ENCODE results near the gene RTP5. TPM values are rescaled to one million over a fixed set of nuclear protein-coding genes. Genes with fewer than 3 reads are reported as not detected.
"Not testable (repeated sequence)": the region's sequence is repeated elsewhere in the genome, so short reads cannot be mapped to it uniquely, and the experiment has no call there.

RTP5 gene
- under 1 TPM in 1 of 3 donors, not detected in 2; 0.10 TPM for polyA plus RNA-seq

DNA sequence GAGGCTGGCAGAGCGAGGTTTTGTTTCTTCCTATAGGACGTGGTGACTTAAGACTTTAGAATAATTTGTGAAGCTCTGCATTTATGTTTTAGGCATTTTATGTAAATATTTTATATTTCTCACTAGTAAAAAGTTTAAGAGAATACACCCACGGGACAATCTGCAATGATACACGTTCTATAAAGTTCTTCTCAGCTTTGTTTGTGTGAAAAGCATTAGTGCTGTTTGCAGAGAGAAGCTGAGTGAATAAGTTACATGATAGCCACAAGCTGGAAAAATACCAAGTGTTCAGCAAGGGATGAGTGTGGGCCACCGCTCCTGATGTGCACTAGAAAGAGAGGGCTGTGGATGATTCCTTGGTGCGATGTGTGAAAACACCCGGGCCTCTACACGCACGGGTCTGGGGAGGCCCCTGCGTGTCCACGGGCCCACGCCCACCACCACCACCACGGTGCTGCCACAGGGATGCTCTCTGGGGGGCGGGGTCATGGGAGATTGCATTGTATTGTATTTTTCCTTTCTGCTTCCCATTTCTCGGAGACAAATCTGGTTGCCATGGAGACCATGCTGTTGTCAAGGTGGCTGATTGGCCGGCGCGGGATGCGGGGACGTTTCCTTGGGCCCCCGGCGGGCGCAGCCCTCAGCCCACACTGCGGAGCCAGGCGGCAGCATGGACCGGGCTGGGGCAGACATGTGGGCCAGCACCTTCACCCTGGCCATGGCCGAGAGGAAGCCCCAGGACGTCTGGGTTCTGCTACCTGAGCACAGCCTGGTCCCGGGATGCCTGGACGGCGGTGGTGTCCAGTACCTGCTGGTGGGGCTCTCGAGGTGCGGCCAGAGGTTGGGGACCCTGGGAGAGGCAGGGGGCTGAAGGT is at the start of gene RTP5:
RTP5 (plus strand) TSS at position 643 of the 875 bp plus-strand sequence; CDS start at position 671, 28 bp downstream.
- no peak within 1 kb of the TSS for H3K27ac ChIP-seq (ENCODE audit: low read depth, low read length)
- WGBS, 3 donors = 75 to 81% (median 80%) methylated on average over 29 to 33 of the region's 33 CpGs

DNA sequence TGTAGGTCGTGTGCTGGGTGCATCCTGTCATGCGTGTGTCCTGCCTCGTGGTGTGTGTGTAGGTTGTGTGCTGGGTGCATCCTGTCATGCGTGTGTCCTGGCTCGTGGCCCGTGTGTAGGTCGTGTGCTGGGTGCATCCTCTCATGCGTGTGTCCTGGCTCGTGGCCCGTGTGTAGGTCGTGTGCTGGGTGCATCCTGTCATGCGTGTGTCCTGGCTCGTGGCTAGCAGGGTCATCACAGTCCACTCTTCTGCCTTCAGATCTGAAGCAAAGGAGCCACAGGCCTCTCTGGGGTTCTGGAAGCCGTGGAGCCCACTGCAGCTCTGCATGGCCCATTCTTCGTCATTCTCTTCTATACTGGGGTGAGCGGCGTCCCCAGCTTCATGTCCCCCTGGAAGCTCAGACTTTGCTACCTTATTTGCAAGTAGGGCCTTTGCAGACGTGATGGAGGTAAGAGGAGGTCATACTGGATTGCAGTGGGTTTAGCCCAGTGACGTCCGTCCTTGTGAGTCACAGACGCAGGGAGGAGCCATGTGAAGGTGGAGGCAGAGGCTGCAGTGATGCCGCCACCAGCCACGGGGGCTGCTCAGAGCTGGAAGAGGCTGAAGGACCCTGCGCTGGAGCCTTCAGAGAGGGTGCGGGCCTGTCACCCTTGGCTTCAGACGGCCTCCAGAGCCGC is 49.4 kb upstream of the RTP5 start:
- H3K27ac ChIP-seq (ENCODE audit: low read depth, low read length) = not testable (repeated sequence)
- 85 to 86% (median 85%) methylated on average over 27 of the region's 27 CpGs for WGBS, 3 donors

GRCh38 chr2:241820625-241821384 is 48.7 kb upstream of the RTP5 start:
- H3K27ac ChIP-seq (ENCODE audit: low read depth, low read length) = no peak overlapping the region
- WGBS, 3 donors = 82 to 86% (median 83%) methylated on average over 30 to 31 of the region's 31 CpGs

GRCh38 chr2:241821460-241822263 is 47.9 kb upstream of the RTP5 start:
- WGBS, 3 donors = 53 to 72% (median 53%) methylated on average over 28 of the region's 28 CpGs
- H3K27ac ChIP-seq (ENCODE audit: low read depth, low read length) = no peak overlapping the region

DNA sequence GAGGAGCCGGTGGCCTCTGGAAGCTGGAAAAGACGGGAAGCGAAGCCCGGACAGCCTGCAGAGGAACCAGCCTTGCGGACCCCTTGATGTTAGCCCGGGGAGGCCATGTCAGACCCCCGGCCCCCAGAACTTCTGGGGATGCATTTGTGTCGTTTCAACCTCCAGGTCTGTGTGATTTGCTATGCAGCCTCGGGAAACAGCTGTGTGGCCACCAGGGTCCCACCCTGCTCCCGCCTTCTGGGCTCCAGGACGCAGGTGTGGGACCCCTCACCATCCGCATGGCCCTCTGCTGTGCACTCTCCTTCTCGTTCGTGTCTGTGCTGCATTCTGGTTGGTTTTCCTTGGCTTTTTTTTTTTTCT is 47.3 kb upstream of the RTP5 start:
- 64 to 79% (median 71%) methylated on average over 14 of the region's 14 CpGs for WGBS, 3 donors
- no peak overlapping the region for H3K27ac ChIP-seq (ENCODE audit: low read depth, low read length)

DNA sequence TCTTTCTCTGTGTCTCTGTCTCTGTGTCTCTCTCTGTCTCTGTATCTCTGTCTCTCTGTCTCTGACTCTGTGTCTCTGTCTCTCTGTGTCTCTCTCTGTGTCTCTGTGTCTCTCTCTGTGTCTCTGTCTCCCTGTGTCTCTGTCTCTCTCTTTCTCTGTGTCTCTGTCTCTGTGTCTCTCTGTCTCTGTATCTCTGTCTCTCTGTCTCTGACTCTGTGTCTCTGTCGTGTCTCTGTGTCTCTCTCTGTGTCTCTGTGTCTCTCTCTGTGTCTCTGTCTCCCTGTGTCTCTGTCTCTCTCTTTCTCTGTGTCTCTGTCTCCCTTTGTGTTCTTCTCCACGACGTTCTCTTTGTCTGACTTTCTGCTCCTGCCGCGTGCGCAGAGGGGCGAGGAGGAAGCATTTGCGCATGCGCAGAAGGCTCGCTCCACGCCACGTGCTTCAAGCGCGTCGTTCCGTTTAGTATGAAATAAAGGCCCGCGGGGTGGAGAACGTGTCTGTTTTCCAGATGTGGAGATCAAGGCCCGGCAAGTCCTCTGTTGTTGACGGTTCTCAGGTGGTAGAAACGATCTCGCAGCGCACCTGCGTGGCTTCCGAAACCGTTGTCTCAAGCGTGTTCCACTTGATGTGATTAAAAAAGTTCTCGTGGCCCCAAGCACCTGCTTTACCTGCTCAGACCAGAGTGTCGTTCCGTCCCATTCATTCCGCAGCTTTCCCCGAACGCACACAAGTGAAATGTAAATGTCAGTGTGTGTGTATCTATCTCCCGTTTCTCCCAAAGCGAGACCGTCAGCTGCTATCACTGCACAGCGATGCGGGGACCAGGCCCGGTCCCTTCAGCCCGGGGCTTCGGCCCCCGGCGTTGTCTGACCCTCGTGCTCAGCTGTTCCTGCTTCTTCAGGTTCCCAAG is 45.7 kb upstream of the RTP5 start:
- not testable (repeated sequence) for H3K27ac ChIP-seq (ENCODE audit: low read depth, low read length)
- 82 to 92% (median 90%) methylated on average over 45 of the region's 45 CpGs for WGBS, 3 donors

- no peak overlapping the region for H3K27ac ChIP-seq (ENCODE audit: low read depth, low read length)
- WGBS, 3 donors = 81 to 90% (median 87%) methylated on average over 2 of the region's 2 CpGs
These were observed 42.1 kb upstream of the RTP5 start for GRCh38 chr2:241827394-241827793.

DNA sequence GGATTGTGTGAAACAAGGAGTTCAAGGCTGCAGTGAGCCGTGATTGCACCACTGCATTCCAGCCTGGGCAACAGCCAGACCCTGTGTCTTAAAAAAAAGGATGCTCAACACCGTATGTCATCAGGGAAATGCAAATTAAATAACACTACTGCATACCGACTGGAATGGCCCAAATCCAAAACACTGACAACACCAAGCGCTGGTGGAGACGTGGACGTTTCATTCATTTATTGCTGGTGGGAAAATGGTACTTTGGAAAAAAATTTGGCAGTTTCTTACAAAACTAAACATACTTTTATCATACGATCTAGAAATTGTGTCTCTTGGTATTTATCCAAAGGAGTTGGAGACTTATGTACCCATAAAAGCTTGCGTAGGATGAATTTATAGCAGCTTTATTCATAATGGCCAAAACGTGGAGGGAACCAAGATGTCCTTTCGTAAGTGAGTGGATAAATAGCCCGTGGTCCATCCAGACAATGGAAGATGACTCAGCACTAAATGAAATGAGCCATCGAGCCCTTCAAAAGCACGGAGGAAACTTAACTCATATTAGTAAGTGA is 36.3 kb upstream of the RTP5 start:
- WGBS, 3 donors = 38 to 53% (median 48%) methylated on average over 13 of the region's 13 CpGs
- H3K27ac ChIP-seq (ENCODE audit: low read depth, low read length) = no peak overlapping the region

GRCh38 chr2:241833756-241834526 is 35.6 kb upstream of the RTP5 start:
- not testable (repeated sequence) for H3K27ac ChIP-seq (ENCODE audit: low read depth, low read length)
- WGBS, 3 donors = 67 to 85% (median 82%) methylated on average over 25 to 28 of the region's 28 CpGs

DNA sequence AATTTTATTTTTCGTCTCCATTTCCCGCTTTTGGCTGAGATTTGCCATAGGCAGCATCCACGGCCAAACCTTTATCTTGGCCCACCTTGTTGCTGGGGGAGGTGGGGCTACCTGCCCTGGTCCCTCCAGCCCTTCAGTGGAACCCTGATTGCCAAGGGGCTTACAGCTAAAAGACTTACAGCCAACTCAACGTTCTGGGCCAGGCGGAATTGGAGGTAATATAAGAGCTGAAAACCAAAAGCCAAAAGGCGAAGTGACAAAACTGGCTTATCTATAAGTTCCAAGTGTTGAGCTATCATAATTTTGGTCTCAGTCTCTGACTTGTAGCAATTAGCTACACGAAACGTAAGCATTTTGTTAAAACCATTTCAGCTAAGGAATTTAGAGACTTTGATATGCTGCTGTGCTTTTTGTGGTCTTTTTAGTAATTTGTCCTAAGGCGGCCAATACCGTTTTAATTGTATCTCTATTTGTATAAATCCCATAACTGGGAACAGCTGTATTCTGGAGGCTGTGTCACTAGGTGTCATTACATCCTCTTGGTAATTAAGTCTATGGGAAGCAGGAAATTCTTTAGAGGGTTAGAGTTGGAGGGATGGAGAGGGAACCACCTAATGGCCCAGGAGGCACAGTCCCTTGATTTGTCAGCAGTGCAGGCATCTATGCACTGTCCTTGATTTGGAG is 34.9 kb upstream of the RTP5 start:
- 84 to 92% (median 91%) methylated on average over 10 of the region's 10 CpGs for WGBS, 3 donors
- H3K27ac ChIP-seq (ENCODE audit: low read depth, low read length) = no peak overlapping the region

GRCh38 chr2:241835611-241836010 is 33.9 kb upstream of the RTP5 start:
- H3K27ac ChIP-seq (ENCODE audit: low read depth, low read length) = no peak overlapping the region
- WGBS, 3 donors = 55 to 86% (median 62%) methylated on average over 4 of the region's 4 CpGs

GRCh38 chr2:241836292-241836691 is 33.2 kb upstream of the RTP5 start:
- no peak overlapping the region for H3K27ac ChIP-seq (ENCODE audit: low read depth, low read length)
- WGBS, 3 donors = 53 to 61% (median 54%) methylated on average over 6 of the region's 6 CpGs

GRCh38 chr2:241837197-241837965 is 32.1 kb upstream of the RTP5 start:
- WGBS, 3 donors = 51 to 68% (median 63%) methylated on average over 13 of the region's 13 CpGs
- H3K27ac ChIP-seq (ENCODE audit: low read depth, low read length) = no peak overlapping the region

DNA sequence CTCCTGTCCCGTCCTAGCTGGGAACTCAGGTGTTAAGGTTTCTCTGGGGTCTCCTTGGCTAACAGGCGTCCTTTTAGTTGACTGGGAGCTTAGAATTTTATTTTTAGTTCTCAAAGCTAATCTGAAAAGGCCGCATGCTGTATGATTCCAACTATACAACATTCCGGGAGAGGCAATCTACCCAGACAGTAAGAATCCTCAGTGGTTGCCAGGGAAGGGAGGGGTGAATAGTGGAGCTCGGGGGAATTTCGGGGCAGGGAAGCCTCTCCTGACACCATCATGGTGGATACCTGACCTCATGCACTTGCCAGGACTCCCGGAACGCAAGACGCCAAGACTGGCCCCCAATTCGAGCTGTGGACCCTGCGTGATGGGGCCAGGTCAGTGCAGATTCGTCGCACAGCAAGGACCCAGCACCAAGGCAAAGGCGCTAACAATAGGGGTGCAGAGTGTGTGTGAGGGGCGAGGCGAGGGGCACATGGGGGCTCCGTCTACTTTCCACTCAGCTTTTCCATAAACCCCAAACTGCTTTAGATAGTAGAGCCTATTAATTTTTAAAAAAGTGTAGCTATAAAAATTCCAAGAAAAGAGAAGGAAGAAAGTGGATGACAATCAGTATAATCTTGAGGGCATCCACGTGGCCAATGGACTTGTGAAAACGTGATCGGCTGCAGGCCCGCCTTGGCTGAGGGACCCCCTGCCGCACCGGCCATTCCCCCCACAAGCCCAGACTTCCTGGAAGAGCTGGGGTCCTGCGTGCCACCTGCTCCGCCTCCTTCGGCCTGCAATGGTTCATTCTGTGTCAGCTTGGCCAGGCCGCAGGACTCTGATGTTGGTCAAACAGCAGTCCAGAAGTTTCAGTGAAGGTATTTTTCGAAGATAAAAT is 28.1 kb upstream of the RTP5 start:
- H3K27ac ChIP-seq (ENCODE audit: low read depth, low read length) = no peak overlapping the region
- WGBS, 3 donors = 83 to 85% (median 84%) methylated on average over 28 of the region's 28 CpGs
